ENCODE results near the gene LTB. TPM values are rescaled to one million over a fixed set of nuclear protein-coding genes. Genes with fewer than 3 reads are reported as not detected.
A peak's percentile ranks its signal among the peaks of the same experiment; 100 is the strongest.

The LTB gene
- total and polyA plus RNA-seq, 9 of the 15 experiments (the other 6 are each of a cell fraction or from before 2014, with no cell fraction given) = 0.07 to 0.51 TPM; not detected in 7

DNA sequence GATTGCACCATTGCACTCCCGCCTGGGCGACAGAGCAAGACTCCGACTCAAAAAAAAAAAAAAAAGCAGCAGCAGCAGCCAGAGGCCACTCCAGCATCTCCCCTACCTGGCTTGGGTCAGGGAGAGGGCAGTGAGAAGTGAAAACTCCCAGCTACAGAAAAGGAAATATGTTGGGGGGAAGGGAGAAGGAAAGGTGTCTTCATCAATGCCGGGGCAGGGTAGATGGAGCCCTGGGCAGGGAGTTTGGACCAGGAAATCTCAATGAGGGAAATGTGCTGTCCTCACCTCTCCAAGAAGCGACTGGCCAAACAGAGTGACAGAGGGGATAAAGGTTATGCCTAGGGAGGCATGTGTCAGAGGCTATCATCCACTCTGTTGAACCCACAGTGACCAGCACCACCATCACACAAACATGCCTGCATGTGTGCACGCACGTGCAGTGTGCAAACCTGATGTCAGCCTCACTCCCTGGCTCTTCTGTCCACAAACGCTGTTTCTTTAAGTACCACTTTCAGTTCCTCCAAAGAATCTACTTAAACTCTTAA, 31.9 kb upstream of the LTB start:
- Histone ChIP-seq H3K4me1 (replicated peaks in 1 of 2; ENCODE audit: control insufficient read depth in 2 of 2, insufficient read depth in 2 of 2, low read length in 2 of 2) (peaks cover 34 to 36% of the 10 kb centered on the region in 2 experiments), H3K27ac (ENCODE audit: extremely low read depth, low read depth, low read length) (no peak overlapping the region), H4K20me1 (replicated peaks; ENCODE audit: control insufficient read depth, insufficient read depth, low read length) (no peaks in the 10 kb centered on the region), H3K36me3 (ENCODE audit: control insufficient read depth, insufficient read depth, low read length) (no peaks in the 10 kb centered on the region), H3K9me3 (replicated peaks; ENCODE audit: control insufficient read depth, insufficient read depth, low read depth, low read length) (no peaks in the 10 kb centered on the region), H3K79me2 (ENCODE audit: control insufficient read depth, insufficient read depth, low read length) (no peaks in the 10 kb centered on the region; the same call in 2 of the 3 replicates), H3K4me2 (ENCODE audit: insufficient read depth, low read length) (no peak overlapping the region), H3K4me3 (no peak overlapping the region), H3K9ac (ENCODE audit: insufficient read depth in 1 of 2, low read depth in 2 of 2, low read length in 2 of 2) (peak overlapping the region in 1 of 2 experiments; percentile 6; a peak in 1 of 4 replicates), H2AFZ (ENCODE audit: low read depth, low read length) (peak overlapping the region; percentile 58), H3K27me3 (ENCODE audit: control insufficient read depth in 2 of 2, insufficient read depth in 2 of 2, low read length in 2 of 2) (no peaks in the 10 kb centered on the region), H3K9me1 (ENCODE audit: control insufficient read depth, insufficient read depth, low read length) (no peaks in the 10 kb centered on the region)
- 69% methylated on average over 7 of the region's 8 CpGs for WGBS (ENCODE audit: insufficient coverage, low coverage, missing lambda C conversion rate)
- ATAC-seq (no peak; the same call in 2 of the 3 replicates), FAIRE-seq (no peak), DNase-seq (ENCODE audit: extremely low read depth in 1 of 4, low spot score in 3 of 4) (no peak)
- BruUV-seq (replicated peaks) = no TSS peak
- POLR2A ChIA-PET = interaction anchor here (0.6 kb wide), 1 partner anchor 76 kb away, joined by 5 read pairs; no protein-coding TSS in a partner anchor
- TF ChIP-seq ZBTB43 (CRISPR knock-in tag; IDR thresholded peaks at IDR 0.05) (0 out of 2 replicates have a peak, but pooled peaks have one; percentile 24), THRAP3 (IDR thresholded peaks at IDR 0.05; ENCODE audit: borderline replicate concordance) (no peak)
- intact Hi-C loops (cut with micrococcal nuclease) = no loop called here
- CTCF ChIA-PET (ENCODE audit: low intra/inter-chr PET ratio) = no interaction called here
- in situ Hi-C loops (cut with MboI) = no loop called here

DNA sequence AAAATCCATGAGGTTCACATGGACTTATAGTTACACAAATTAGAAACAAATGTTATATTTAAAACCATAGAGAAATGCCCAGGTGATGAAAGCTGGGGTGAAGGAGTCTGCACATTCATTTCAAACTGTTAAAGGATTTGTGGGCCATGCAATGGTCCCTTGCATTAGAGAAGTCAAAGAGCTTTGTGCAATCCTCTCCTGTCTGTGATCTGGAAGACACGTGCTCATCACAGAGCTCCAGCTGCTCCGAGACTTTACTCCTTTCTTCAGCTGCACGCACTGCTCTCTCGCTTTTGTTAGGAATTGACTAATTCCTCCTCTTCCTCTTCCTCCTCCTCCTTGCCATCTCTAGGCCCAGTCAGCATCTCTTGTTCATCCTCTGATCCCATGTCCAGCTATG, 28.7 kb upstream of the LTB start:
- H3K4me3 ChIP-seq = no peak overlapping the region
- no peak for DNase-seq (ENCODE audit: extremely low read depth in 1 of 4, low spot score in 3 of 4)
- no peaks in the 10 kb centered on the region for H3K79me2 ChIP-seq (ENCODE audit: control insufficient read depth, insufficient read depth, low read length)
- no peak overlapping the region; a peak in 1 of 4 replicates for H3K9ac ChIP-seq (ENCODE audit: insufficient read depth in 1 of 2, low read depth in 2 of 2, low read length in 2 of 2)
- H3K36me3 ChIP-seq (ENCODE audit: control insufficient read depth, insufficient read depth, low read length) = no peaks in the 10 kb centered on the region
- H3K9me3 ChIP-seq (replicated peaks; ENCODE audit: control insufficient read depth, insufficient read depth, low read depth, low read length) = no peaks in the 10 kb centered on the region
- no peak for FAIRE-seq
- no peaks in the 10 kb centered on the region for H3K9me1 ChIP-seq (ENCODE audit: control insufficient read depth, insufficient read depth, low read length)
- no peaks in the 10 kb centered on the region for H3K27me3 ChIP-seq (ENCODE audit: control insufficient read depth in 2 of 2, insufficient read depth in 2 of 2, low read length in 2 of 2)
- intact Hi-C loops (cut with micrococcal nuclease) = no loop called here
- no peaks in the 10 kb centered on the region for H4K20me1 ChIP-seq (replicated peaks; ENCODE audit: control insufficient read depth, insufficient read depth, low read length)
- ChIA-PET CTCF (ENCODE audit: low intra/inter-chr PET ratio) (no interaction called here), POLR2A (interaction anchor here (0.8 to 2.2 kb wide), 4 partner anchors 9 to 83 kb away, joined by 3 to 16 read pairs (median 4); partner anchors contain the start of genes MCCD1 and PRRC2A)
- 67% methylated on average over 4 of the region's 4 CpGs for WGBS (ENCODE audit: insufficient coverage, low coverage, missing lambda C conversion rate)
- peaks cover 25 to 34% of the 10 kb centered on the region in 2 experiments for H3K4me1 ChIP-seq (replicated peaks in 1 of 2; ENCODE audit: control insufficient read depth in 2 of 2, insufficient read depth in 2 of 2, low read length in 2 of 2)
- ATAC-seq = no peak
- no peak overlapping the region for H3K27ac ChIP-seq (ENCODE audit: extremely low read depth, low read depth, low read length)
- no peak overlapping the region for H3K4me2 ChIP-seq (ENCODE audit: insufficient read depth, low read length)
- no peak overlapping the region for H2AFZ ChIP-seq (ENCODE audit: low read depth, low read length)
- in situ Hi-C loops (cut with MboI) = no loop called here
- BruUV-seq (replicated peaks) = no TSS peak
- TF ChIP-seq ZNF253 (CRISPR knock-in tag; conservative IDR thresholded peaks at IDR 0.05) = no peak
- no peak for TF ChIP-seq HSF4 (CRISPR knock-in tag; IDR thresholded peaks at IDR 0.05; ENCODE audit: borderline replicate concordance)
- TF ChIP-seq BCLAF1 (IDR thresholded peaks at IDR 0.05; ENCODE audit: borderline replicate concordance in 1 of 2, control insufficient read depth in 1 of 2, low read depth in 2 of 2, low read length in 1 of 2) = no peak
- no peak for TF ChIP-seq BHLHE40 (IDR thresholded peaks at IDR 0.05; ENCODE audit: low read length)
- no peak for TF ChIP-seq BMI1 (IDR thresholded peaks at IDR 0.05; ENCODE audit: low read length)
- TF ChIP-seq SRSF1 (IDR thresholded peaks at IDR 0.05; ENCODE audit: low read depth, low read length) = no peak
- no peak for TF ChIP-seq NFATC3 (IDR thresholded peaks at IDR 0.05)
- TF ChIP-seq DLX4 (CRISPR knock-in tag; IDR thresholded peaks at IDR 0.05) = no peak
- TF ChIP-seq RHOXF2B (CRISPR knock-in tag; conservative IDR thresholded peaks at IDR 0.05) = no peak

All from K562 (cell line).